Measurements from ENCODE around the gene FBXO39.
"Not testable (repeated sequence)": the region's sequence is repeated elsewhere in the genome, so short reads cannot be mapped to it uniquely, and the experiment has no call there.

The FBXO39 gene

DNA sequence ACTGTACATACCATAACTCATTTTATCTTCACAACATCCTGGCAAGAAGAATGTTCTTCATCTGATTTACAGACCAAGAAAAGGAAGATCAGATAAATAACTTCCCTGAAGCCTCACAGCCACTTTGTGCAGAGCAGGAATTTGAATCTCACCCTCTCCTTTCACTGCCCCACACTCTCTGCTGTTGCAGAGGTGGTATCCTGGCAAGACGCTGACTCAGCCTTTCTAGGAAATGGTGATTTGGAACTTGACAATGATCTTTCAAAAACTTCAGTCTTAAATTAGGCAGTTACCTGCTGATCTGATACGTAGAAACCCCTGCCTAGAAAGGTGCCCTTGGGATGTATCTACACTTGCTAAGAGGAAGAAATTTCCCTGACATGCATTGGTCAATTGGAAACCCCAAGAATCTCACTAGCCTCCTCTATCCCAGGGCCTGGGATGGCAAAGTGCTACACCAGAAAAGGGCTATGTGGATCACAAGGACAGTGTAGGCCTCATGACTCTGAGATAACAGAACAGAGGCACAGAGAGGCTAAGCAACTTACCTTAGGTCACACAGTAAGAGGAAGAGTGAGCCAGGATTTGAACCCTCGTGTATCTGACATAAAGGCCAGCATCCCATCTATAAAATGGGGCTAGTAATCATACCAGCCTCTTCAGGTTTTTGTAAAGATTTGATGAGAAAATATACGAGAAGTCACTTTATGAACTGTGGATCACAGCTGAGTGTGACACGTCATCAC is 17.9 kb downstream of the FBXO39 start:
- no peak for DNase-seq

DNA sequence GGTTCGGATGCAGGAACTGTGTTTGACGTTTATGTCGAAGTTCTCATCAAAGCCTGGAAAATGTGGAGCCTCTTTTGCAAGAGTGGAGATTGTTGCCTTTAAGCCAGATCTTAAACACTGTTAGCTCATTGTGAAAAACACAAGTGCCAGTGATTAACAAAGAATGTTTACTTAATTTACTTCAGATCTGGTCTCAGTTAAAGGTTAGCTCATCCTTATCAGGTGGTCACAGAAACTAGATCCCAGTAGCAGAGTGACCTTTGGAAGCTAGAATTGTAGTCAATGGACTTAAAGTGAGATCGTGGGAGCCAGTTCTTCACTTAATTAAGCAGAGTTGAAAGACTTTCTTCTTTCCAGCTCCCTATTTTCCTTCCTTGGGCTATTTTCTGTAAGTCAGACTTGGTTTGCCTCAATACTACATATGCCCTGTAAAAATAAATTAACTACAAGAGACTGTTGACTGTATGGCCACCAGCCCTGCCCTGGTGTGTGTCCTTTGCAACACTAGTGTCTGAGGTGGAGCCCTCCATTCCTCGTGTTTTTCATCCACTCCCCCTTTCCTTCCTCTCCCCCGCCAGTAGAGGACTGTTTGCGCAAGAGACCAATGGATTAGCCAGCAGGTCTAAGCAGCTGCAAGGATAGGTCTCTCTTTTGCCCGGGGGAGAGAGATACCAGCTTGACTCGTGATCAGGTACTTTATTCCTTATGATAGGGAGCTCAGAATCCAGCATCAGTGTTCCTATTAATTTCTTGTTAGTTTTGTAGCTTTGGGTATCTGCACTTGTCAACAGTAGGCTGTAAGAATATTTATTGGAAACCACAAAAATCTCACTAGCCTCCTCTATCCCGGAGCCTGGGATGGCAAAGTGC is 20.2 kb downstream of the FBXO39 start:
- no peak for DNase-seq

DNA sequence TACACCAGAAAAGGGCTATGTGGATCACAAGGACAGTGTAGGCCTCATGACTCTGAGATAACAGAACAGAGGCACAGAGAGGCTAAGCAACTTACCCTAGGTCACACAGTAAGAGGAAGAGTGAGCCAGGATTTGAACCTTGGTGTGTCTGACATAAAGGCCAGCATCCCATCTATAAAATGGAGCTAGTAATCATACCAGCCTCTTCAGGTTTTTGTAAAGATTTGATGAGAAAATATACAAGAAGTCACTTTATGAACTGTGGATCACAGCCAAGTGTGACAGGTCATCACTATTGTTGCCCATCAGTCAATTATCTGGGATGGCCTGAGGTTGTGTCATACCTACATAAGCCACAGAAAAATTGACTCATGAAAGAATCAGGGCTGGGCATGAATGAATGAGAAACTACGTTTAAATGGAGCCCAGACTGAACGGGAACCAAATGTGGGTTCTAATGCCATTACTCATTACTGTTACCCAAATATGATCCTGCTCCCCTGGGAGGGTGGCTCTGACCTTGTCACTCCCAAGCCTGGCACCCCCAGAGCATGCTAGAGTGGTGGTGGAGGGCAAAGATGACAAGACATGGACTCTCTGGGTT is 21.0 kb downstream of the FBXO39 start:
- no peak for DNase-seq

GRCh38 chr17:6797718-6798351 is 21.8 kb downstream of the FBXO39 start:
- no peak for DNase-seq

- no peak for DNase-seq
Measured at GRCh38 chr17:6799738-6800137, 23.7 kb downstream of the FBXO39 start.

GRCh38 chr17:6800422-6801027 is 24.5 kb downstream of the FBXO39 start:
- no peak for DNase-seq

DNA sequence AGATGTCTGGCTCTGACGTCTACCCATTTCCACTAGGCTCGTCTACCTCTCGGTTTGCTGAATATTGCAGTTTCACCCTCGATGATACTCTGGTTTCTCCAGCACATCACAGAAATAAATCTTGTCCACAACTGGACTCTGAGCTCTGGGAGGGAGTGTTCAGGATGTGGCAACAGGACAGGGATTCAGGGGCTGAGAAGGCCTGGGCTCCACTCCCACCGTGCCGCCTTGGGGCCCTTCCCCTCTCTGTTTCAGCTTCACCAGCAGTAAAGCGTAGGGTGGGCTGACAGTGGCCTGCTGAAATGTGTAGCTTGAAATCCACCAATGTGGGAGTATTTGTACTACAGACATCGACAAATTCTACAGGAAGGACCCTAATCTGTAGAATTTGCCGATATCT is 35.5 kb downstream of the FBXO39 start:
- no peak for DNase-seq

DNA sequence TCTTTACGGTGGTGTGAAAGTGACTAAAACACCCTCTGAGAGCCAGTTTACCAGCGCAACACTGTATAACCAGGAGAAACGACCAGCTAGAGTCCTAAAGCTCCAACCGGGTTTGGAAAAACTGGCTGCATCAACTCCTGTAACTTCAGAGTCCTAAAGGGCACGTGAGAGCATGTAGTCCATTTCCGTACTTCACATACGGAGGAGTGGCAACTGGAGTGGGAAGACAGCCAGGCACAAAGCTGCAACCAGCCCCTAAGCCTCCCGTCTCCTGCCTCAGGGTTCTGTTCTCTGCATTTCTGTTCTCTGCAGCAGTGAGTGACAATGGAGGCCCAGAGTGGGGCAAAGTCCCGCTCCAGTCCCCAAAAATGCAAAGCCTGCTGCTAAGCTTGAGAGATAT is 36.3 kb downstream of the FBXO39 start:
- DNase-seq: no peak

GRCh38 chr17:6815775-6816174 is 39.8 kb downstream of the FBXO39 start:
- DNase-seq: no peak

- not testable (repeated sequence) for DNase-seq
Measured at GRCh38 chr17:6816368-6816767, 40.4 kb downstream of the FBXO39 start.

GRCh38 chr17:6818938-6819337 is 42.9 kb downstream of the FBXO39 start:
- no peak for DNase-seq

GRCh38 chr17:6823011-6823442 is 47.0 kb downstream of the FBXO39 start:
- DNase-seq: no peak

- no peak for DNase-seq
Measured at GRCh38 chr17:6830383-6830986, 54.5 kb downstream of the FBXO39 start.

- DNase-seq: peak; percentile 67
Measured at GRCh38 chr17:6831661-6832263, 55.7 kb downstream of the FBXO39 start, which contains the start of gene TEKT1. TEKT1 (minus strand) TSS chr17:6831729; CDS start chr17:6830376, 1,353 bp downstream.

Measured in activated naive CD4-positive, alpha-beta T cell treated with Interleukin-2 at 50 U/mL for 16 hours (primary cell).